Bronchial epithelial cell (primary cell): ENCODE measurements around the gene PTPRN2. TPM values are rescaled to one million over a fixed set of nuclear protein-coding genes. Genes with fewer than 3 reads are reported as not detected.
A peak's percentile ranks its signal among the peaks of the same experiment; 100 is the strongest.
"Not testable (repeated sequence)": the region's sequence is repeated elsewhere in the genome, so short reads cannot be mapped to it uniquely, and the experiment has no call there.

Experiments used
- DNase-seq: peaks from one replicate; pipeline ENCODE4 v3.0.0-alpha.2; 2010; ENCODE audit warnings: low read depth
- FAIRE-seq: peaks from 2 replicates; lab custom pipeline; 2011; peaks lifted over from hg19 to GRCh38; lab: Jason Lieb, UNC
- H3K27me3 ChIP-seq: 2 replicates; pipeline ENCODE4 v1.5.1; 2011; ENCODE audit warnings: low read length; ENCODE audit not compliant: control insufficient read depth, insufficient read depth
- H3K36me3 ChIP-seq: 2 replicates; pipeline ENCODE4 v1.5.1; 2011; ENCODE audit warnings: low read length; ENCODE audit not compliant: control insufficient read depth, insufficient read depth
- H3K4me3 ChIP-seq: 2 replicates; pipeline ENCODE4 v1.5.1; 2011; ENCODE audit warnings: mild to moderate bottlenecking, low read depth, low read length, control low read depth
- total RNA-seq: library from RNA; depleted of rRNA; stranded (reverse); fragments of >200 nt; gene quantifications from 2 replicates; pipeline ENCODE4 v1.2.1, GENCODE V29; 2014
- TF ChIP-seq, protein P1 (sequence below): IDR thresholded peaks from 2 replicates; pipeline ENCODE4 v1.5.1; 2011; ENCODE audit warnings: mild to moderate bottlenecking, moderate library complexity, low read length, control low read depth, inconsistent platforms; ENCODE audit not compliant: insufficient read depth, severe bottlenecking

PTPRN2 gene
- total RNA-seq, 1 donor from 2014 or later: 1.1 TPM

DNA sequence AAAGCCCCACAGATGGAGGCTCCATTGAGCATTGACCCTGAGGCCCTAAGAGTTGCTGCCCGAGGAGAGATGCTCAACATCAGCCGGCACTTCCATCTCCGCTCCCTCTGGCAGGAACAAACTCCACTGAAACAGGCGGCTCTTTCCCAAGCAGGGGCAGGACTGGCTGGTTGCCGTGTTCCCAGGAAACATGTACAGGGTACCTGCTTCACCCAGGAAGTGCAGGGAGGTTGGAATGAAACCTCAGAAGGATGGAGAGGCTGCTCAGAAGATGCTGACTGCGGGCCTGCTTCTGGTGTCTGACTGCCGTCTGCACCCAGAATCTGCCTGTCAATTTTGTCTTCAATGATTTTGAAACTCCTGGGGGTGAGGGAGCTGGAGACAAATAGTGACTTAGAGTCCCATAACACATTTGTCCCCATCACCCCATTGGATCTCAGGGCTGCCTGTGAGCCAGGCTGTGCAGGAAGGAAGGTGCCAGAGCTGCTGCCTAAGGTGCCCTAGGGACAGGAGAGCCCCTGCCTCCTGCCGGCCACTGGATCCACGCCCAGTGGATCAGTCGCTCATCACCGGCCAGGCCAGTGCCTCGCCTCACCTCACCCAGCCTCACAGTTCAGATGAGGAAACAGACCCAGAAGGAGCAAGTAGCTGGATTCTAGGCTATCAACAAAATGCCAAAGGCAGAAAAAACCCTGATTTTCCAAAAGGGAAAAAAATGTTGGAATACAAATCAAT is 237.3 kb downstream of the PTPRN2 start:
- H3K27me3 ChIP-seq: no peaks in the 10 kb centered on the region
- no peak overlapping the region for H3K4me3 ChIP-seq
- FAIRE-seq: no peak
- TF ChIP-seq, protein P1, sequence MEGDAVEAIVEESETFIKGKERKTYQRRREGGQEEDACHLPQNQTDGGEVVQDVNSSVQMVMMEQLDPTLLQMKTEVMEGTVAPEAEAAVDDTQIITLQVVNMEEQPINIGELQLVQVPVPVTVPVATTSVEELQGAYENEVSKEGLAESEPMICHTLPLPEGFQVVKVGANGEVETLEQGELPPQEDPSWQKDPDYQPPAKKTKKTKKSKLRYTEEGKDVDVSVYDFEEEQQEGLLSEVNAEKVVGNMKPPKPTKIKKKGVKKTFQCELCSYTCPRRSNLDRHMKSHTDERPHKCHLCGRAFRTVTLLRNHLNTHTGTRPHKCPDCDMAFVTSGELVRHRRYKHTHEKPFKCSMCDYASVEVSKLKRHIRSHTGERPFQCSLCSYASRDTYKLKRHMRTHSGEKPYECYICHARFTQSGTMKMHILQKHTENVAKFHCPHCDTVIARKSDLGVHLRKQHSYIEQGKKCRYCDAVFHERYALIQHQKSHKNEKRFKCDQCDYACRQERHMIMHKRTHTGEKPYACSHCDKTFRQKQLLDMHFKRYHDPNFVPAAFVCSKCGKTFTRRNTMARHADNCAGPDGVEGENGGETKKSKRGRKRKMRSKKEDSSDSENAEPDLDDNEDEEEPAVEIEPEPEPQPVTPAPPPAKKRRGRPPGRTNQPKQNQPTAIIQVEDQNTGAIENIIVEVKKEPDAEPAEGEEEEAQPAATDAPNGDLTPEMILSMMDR: no peak
- H3K36me3 ChIP-seq: no peaks in the 10 kb centered on the region
- DNase-seq: no peak

DNA sequence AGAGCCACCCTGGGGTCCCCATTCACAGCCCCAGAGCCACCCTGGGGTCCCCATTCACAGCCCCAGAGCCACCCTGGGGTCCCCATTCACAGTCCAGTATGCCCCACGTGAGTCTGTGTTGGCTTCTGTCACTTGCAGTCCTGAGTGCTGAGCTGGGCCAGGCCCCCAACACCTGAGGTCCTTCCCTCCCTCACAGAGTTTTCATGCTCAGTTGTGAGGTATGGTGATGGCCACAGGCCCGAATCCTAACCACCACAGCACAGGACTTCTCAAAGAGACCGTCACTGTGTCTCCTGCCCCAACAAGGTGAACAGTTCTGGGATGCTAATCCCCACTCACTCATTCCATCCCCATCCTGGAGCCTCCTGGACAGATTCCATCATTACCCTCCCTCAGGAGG is 239.2 kb downstream of the PTPRN2 start:
- Histone ChIP-seq H3K27me3 (no peaks in the 10 kb centered on the region), H3K4me3 (no peak overlapping the region), H3K36me3 (no peaks in the 10 kb centered on the region)
- TF ChIP-seq, protein P1: no peak
- FAIRE-seq (peak; percentile 7), DNase-seq (no peak)

DNA sequence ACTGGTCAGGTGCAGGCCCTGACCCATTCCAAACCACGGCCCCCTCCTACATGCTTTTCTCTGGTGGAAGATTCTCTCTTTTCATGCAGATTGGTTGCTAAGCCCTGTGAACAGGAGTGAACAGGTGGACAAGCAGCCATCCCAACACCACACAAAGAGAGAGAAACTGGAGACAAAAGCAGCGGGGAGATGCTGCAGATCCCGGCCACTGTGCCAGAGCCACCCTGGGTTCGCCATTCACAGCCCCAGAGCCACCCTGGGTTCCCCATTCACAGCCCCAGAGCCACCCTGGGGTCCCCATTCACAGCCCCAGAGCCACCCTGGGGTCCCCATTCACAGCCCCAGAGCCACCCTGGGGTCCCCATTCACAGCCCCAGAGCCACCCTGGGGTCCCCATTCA is 239.6 kb downstream of the PTPRN2 start:
- H3K36me3 ChIP-seq, H3K4me3 ChIP-seq, H3K27me3 ChIP-seq, FAIRE-seq, DNase-seq: not testable (repeated sequence)

DNA sequence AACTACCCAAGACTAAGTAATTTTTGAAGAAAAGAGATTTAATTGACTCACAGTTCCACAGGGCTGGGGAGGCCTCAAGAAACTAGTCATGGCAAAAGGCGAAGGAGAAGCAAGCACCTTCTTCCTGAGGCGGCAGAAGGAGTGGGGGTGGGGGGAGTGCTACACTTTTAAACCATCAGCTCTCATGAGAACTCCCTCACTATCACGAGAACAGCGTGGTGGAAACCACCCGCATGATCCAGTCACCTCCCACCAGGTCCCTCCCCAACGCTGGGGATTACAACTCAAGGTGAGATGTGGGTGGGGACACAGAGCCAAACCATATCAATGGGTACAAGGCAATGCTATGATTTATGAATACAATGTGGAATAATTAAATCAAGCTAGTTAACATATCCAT is 241.9 kb downstream of the PTPRN2 start:
- Histone ChIP-seq H3K36me3 (no peaks in the 10 kb centered on the region), H3K4me3 (no peak overlapping the region), H3K27me3 (no peaks in the 10 kb centered on the region)
- FAIRE-seq: no peak
- TF ChIP-seq, protein P1: no peak
- no peak for DNase-seq

DNA sequence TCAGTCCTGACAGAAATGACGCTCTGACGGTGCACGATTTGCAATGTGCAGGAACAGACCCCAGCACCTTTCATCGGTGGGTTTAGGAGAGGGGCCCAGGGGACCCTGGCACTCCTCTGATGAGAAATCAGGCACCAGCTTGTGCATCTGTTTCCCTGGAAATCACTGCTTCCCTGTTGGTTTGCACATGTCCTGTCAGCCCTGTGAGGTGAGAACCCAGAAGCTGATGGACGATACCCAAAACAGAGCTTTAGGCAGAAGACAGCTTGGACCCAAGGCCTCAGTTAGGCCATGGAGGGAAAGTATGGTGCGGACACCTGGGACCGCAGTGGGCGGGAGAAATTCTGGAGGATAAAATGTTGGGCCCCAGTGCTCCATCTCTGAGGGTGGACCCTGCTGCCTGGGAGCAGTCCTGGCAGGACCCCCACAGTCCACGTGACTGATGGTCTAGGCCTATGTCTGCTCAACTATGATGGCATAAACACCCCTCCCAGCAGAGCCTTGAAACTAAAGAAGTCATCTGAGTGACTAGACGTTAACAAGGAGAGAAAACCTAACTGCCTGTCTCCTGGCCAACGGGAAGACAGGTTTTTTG is 242.8 kb downstream of the PTPRN2 start:
- TF ChIP-seq, protein P1: no peak
- FAIRE-seq (no peak), DNase-seq (no peak)
- H3K36me3 ChIP-seq: no peaks in the 10 kb centered on the region
- no peak overlapping the region for H3K4me3 ChIP-seq
- H3K27me3 ChIP-seq: no peaks in the 10 kb centered on the region

DNA sequence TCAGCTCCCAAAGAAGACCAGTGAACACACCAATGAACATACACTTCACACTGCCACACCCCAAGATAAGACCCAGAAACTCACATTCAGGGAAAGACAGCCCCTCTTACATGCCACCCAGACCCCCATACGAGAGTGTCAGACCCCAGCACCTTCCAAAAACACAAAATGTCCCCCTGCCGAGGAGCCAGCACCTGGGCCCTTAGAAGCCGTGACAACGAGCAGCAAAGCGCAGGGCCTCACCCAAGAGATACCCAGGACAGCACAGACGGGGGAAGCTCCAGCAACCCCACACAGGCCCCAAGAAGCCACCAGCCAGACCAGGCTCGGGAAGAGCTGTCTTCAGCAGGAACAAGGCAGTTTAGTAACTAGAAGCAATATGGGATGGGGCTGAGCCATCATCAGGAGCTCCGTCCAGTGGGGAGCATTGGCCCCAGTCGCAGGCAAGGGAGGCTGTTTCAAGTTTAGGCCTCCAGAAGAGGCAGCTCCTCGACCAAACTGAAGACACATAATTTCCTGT is 243.6 kb downstream of the PTPRN2 start:
- no peak overlapping the region for H3K4me3 ChIP-seq
- H3K27me3 ChIP-seq: no peaks in the 10 kb centered on the region
- no peaks in the 10 kb centered on the region for H3K36me3 ChIP-seq
- TF ChIP-seq, protein P1: no peak
- FAIRE-seq (no peak), DNase-seq (no peak)
